Esophagus mucosa (tissue), 1 donor: ENCODE results near the gene U2SURP. TPM values are rescaled to one million over a fixed set of nuclear protein-coding genes. Genes with fewer than 3 reads are reported as not detected.
"Not testable (repeated sequence)": the region's sequence is repeated elsewhere in the genome, so short reads cannot be mapped to it uniquely, and the experiment has no call there.

Experiments used
- ATAC-seq: fragments of 200-7000 bp; cut with Tn5 transposase; one replicate; pipeline ENCODE4 v1.9.1; 2020
- total RNA-seq: library from RNA; stranded (reverse); gene quantifications from one replicate; pipeline ENCODE4 v1.2.4, GENCODE V29; 2023
- donor health status: DM: yes; HTN: yes; CAD: no.

The U2SURP gene
- total RNA-seq, 1 donor from 2014 or later, result 49.5 TPM

DNA sequence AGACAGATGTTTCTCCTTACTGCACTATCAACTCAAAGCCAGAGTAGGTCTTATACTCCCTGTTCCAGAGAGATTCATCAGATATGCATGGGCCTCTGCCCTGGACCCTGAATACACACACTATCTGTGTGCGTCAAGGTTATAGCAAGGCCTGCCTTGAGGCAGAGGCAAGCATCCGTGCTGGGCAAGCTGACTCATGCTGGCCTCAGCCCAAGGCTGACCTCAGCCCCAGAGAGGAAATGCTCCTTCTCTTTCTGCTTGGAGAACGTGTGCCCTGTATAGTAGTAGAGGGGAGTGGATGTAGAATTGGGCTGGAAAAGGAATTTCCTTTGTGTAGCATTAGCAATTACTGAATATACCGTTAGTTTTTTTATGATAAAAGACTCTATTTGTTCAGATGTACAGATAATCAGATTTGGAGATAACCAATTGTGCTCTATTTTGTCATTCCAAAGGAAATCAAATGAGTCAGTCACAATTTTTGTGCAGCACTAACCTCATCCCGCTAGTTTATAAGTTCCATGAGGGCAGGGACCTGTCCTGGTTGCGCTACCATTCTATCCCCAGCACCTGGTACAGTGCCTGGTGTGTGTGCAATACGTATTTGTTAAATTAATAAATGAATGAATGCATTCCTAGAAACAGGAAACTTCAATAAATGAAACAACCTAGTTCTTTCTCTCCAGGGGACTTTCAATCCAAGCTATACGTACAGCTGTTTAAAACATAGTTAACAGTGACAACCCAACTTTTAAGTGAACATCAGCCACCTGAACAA lies 24.6 kb upstream of the U2SURP start:
- peak; percentile 75 for ATAC-seq

DNA sequence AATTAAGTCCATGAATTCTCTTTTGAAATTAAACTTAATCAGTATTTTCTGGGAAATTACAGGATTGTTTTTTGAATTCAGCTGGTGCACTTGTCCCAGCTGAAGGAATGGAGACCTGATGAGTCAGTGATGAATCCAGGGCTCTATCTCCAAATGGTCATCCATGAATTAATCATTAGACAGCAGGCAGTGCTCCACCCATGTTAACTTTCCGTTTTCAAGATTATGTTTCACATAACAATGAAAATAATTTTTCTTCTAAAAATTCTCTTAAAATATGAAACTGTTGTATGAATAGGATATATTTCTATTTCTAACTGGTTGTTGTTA lies 24.0 kb upstream of the U2SURP start:
- ATAC-seq, result no peak

DNA sequence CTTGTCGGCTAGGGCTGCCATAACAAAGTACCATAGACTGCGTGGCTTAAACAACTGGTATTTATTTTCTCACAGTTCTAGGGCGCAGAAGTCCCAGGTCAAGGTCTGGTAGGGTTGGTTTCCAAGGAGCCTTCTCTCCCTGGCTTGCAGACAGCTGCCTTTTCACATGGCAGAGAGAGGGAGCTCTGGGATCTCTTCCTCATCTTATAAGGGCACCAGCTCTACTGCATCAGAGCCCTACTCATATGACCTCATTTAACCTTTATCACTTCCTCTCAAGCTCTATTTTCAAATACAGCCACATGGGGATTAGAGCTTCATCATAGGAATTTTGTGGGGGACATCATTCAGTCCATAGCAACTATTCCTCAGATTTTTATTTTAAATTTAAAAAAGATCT lies 20.3 kb upstream of the U2SURP start:
- no peak for ATAC-seq

- ATAC-seq, result no peak
Measured at GRCh38 chr3:142982038-142982773, 19.2 kb upstream of the U2SURP start.

GRCh38 chr3:142983318-142983717 lies 18.1 kb upstream of the U2SURP start:
- no peak for ATAC-seq

GRCh38 chr3:142984255-142984654 lies 17.1 kb upstream of the U2SURP start:
- no peak for ATAC-seq

DNA sequence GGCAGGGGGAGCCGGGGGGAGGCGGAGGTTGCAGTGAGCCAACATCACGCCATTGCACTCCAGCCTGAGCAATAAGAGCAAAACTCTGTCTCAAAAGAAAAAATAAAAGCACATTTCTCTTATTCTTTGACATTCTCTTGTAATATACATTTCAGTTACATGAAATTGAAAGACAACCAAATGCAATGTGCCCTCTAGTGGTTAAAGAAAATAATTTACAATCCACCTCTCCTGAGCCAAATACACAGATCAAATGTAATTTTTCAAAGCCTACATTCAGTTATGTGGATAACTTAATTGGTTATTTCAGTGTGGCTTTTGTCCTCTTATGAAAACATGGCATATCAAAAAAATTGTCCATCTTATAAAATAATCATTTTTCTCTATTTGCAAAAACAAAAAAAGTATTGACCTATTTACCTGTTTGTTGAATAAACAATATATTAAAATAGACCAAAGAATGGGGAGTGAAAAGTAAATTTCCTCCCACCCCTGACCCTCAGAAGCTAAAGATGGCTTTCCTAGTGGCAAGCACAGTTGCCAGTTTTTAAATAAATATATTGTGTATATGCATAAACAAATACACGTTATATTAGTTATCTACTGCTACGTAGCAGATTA lies 14.2 kb upstream of the U2SURP start:
- ATAC-seq, result no peak

DNA sequence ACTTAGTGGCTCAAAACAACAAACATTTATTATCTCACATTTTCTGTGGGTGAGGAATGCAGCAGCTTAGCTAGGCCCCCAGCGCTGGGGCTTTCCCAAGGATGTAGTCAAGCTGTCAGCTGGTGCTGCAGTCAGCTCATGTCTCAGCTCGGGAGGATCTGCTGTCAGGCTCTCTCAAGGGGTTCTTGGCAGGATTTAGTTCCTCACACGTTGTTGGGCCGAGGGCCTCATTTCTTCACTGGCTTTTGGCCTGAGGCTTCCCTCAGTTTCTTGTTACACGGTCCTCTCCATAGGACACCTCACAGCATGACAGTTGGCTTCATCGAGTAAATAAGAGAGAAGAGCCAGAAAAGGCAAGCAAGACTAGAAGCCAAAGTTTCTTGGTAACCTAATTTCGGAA lies 13.7 kb upstream of the U2SURP start:
- no peak for ATAC-seq

GRCh38 chr3:142988221-142988620 lies 13.1 kb upstream of the U2SURP start:
- not testable (repeated sequence) for ATAC-seq

GRCh38 chr3:142988826-142989225 lies 12.5 kb upstream of the U2SURP start:
- ATAC-seq, result not testable (repeated sequence)

DNA sequence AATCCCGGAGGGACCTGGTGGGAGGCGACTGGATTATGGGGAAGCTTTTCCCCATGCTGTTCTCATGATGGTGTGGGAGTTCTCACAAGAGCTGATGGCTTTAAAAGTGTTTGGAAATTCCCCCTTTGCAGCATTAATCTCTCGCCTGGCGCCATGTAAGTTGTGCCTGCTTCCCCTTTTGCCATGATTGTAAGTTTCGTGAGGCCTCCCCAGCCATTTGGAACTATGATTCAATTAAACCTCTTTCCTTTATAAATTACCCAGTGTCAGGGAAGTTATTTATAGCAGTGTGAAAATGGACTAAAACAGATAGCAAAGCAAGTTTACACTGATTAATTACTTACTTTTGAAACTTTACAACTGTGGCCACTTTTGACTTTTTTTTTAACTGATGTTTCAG lies 10.6 kb upstream of the U2SURP start:
- no peak for ATAC-seq

DNA sequence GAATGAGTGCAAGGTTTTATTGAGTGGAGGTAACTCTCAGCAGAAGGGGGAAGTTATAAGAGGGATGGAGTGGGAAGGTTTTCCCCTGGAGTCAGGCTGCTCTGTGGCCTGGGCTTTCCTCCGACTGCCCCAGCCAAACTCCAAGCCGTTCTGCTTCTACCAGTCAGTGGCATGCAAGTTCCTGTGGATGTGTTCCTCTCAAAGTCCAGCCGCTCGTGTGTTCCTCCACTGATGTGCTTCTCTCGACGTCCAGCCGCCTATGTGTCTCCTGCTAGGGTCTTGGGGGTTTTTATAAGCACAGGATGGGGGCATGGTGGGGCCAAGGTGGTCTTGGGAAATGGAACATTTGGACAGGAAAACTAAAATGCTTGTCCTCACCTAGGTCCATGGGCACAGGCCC lies 9.0 kb upstream of the U2SURP start:
- ATAC-seq, result no peak

DNA sequence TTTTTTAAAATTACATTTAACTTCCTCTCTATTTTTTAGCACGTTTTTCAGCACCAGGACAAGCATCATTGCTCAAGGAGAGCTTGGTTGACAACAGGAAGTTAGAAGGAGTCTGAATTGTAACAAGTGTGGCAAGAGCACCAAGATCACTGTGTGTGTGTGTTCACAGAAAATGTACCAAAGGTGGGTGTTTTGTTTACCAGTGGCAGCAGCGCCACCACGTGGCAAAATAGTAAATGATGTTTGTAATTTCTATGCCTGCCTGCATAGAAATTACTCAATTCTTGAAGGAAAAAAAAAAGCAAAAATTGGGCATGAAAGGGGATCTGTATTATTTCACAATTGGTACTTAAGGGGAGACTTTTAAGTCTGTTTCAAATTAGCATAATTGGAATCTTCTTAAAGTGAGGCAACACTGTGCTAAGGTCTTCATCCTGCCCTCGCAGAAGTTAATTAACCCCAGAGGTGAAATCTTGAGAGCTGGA lies 7.4 kb upstream of the U2SURP start:
- ATAC-seq, result no peak

- no peak for ATAC-seq
Measured at GRCh38 chr3:142997330-142997729, 4.0 kb upstream of the U2SURP start.

- no peak for ATAC-seq
Measured at GRCh38 chr3:142998439-142998838, 2.9 kb upstream of the U2SURP start.

- no peak for ATAC-seq
Measured at GRCh38 chr3:142999881-143000280, 1.5 kb upstream of the U2SURP start.

DNA sequence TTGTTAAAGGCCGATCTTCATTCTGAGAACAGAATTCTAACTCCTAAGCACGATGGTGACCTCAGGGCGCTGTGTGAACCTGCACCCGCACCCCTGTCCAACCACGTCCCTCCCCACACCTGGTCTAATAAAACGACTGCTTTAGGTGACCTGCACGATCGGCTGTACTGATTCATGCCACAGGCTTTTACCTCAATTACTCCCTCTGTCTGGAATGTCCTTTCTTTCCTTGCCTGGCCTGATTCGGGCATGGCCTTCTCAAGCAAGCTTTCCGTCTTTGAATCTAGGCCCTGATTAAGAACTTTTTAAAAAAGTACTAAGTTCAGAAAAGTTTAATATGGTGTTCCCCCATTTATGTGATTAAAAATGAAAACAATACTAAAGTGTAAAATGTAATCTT lies 842 bp upstream of the U2SURP start:
- ATAC-seq, result peak; percentile 49

GRCh38 chr3:143001034-143001368 lies 369 bp upstream of the U2SURP start:
- peak; percentile 62 for ATAC-seq

DNA sequence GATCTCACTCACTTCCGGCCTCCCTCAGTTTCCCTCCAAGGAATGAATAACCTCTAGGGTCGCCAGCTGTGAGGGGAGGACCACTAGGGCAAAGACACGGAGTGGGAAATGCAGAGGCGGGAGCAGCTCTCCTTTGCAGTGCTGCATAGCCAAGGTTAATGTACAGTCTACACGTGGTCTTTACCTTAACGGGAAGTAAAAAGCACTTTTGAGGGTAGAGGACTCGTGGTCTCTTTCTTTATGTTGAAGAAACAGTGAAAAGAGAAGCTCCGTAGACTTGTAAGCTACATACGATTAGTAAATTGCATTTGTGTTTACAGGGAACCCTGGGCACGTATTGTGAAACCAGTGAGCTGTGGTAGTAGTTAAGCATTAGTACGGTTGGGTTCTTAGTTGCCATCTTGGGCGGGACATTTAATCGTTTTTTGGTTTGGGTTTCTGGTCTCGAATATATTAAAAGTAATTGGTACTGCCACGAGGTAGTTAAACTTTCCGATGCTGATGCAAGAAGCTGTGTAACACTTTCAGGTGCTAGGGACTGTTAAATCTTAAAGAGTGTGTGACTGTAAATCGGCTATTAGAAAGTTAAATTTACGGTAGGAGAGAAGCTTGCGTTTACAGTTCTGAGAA lies 828 bp downstream of the U2SURP start:
- ATAC-seq, result peak; percentile 31

- ATAC-seq, result no peak
Measured at GRCh38 chr3:143002727-143003126, 1.4 kb downstream of the U2SURP start.

- no peak for ATAC-seq
Measured at GRCh38 chr3:143004823-143005222, 3.5 kb downstream of the U2SURP start.

DNA sequence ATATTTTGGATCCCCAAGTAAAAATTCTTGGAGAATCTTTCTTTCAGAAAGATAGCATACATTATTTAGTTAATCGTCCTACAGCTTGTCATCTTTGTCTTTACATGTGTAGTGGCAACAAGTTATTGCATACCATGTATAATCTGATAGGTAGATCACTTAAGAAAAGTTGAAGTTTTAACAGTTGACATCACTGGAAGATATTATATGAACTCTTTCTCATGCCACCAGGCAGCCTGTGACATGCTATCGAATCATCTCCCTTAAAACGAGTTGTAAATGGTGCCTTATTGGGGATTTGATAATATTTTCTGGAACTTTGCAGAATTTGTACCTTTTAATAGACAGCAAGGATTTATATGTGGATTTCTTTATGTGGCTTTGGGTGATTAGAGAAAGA lies 8.7 kb downstream of the U2SURP start:
- ATAC-seq, result no peak

GRCh38 chr3:143011705-143012104 lies 10.3 kb downstream of the U2SURP start:
- no peak for ATAC-seq
